CD4-positive, alpha-beta T cell treated with Interferon alpha-2 for 1 hour (primary cell): ENCODE results near the gene ATF6.
A peak's percentile ranks its signal among the peaks of the same experiment; 100 is the strongest.

ENCODE experiments used
- DNase-seq, 2 donors: peaks; one replicate each; pipeline ENCODE4 v3.0.0-alpha.2; 2020 to 2022

The ATF6 gene

GRCh38 chr1:161981126-161981525 is 215.0 kb downstream of the ATF6 start:
- DNase-seq = no peak

GRCh38 chr1:161981735-161982506 is 215.8 kb downstream of the ATF6 start:
- DNase-seq = no peak

GRCh38 chr1:161982507-161982895 is 216.4 kb downstream of the ATF6 start:
- DNase-seq = no peak

- no peak for DNase-seq
These were observed 216.8 kb downstream of the ATF6 start for GRCh38 chr1:161982917-161983316.

GRCh38 chr1:161983725-161984124 is 217.6 kb downstream of the ATF6 start:
- no peak for DNase-seq

GRCh38 chr1:161985301-161985822 is 219.2 kb downstream of the ATF6 start:
- no peak for DNase-seq

GRCh38 chr1:161986328-161986727 is 220.2 kb downstream of the ATF6 start:
- no peak for DNase-seq

GRCh38 chr1:161987303-161987702 is 221.2 kb downstream of the ATF6 start:
- no peak for DNase-seq

- no peak for DNase-seq
These were observed 221.8 kb downstream of the ATF6 start for GRCh38 chr1:161987872-161988271.

- DNase-seq = no peak
These were observed 222.3 kb downstream of the ATF6 start for GRCh38 chr1:161988413-161988812.

- no peak for DNase-seq
These were observed 223.0 kb downstream of the ATF6 start for GRCh38 chr1:161989108-161989507.

- DNase-seq = no peak
These were observed 223.7 kb downstream of the ATF6 start for GRCh38 chr1:161989786-161990185.

- no peak for DNase-seq
These were observed 227.5 kb downstream of the ATF6 start for GRCh38 chr1:161993576-161993975.

GRCh38 chr1:161994175-161994668 is 228.1 kb downstream of the ATF6 start:
- no peak for DNase-seq

- no peak for DNase-seq
These were observed 231.0 kb downstream of the ATF6 start for GRCh38 chr1:161997152-161997551.

- DNase-seq = no peak
These were observed 232.7 kb downstream of the ATF6 start for GRCh38 chr1:161998811-161999210.

- DNase-seq = no peak
These were observed 233.4 kb downstream of the ATF6 start for GRCh38 chr1:161999301-162000052.

- no peak for DNase-seq
These were observed 233.9 kb downstream of the ATF6 start for GRCh38 chr1:162000053-162000420.

GRCh38 chr1:162003061-162003829 is 237.1 kb downstream of the ATF6 start:
- DNase-seq = no peak

GRCh38 chr1:162003830-162004215 is 237.7 kb downstream of the ATF6 start:
- peak; percentile 6 to 27 for DNase-seq

GRCh38 chr1:162004441-162004950 is 238.4 kb downstream of the ATF6 start:
- DNase-seq = no peak

GRCh38 chr1:162006081-162006480 is 240.0 kb downstream of the ATF6 start:
- DNase-seq = no peak

- DNase-seq = no peak
These were observed 241.3 kb downstream of the ATF6 start for GRCh38 chr1:162007466-162007865.
